CD4-positive, alpha-beta T cell treated with Interleukin-4 for 1 hour (primary cell): ENCODE measurements around the gene KIAA0586.
A peak's percentile ranks its signal among the peaks of the same experiment; 100 is the strongest.
"Not testable (repeated sequence)": the region's sequence is repeated elsewhere in the genome, so short reads cannot be mapped to it uniquely, and the experiment has no call there.

Source experiments
- DNase-seq, 2 donors: peaks; one replicate each; pipeline ENCODE4 v3.0.0-alpha.2; 2020 to 2022

KIAA0586 gene

DNA sequence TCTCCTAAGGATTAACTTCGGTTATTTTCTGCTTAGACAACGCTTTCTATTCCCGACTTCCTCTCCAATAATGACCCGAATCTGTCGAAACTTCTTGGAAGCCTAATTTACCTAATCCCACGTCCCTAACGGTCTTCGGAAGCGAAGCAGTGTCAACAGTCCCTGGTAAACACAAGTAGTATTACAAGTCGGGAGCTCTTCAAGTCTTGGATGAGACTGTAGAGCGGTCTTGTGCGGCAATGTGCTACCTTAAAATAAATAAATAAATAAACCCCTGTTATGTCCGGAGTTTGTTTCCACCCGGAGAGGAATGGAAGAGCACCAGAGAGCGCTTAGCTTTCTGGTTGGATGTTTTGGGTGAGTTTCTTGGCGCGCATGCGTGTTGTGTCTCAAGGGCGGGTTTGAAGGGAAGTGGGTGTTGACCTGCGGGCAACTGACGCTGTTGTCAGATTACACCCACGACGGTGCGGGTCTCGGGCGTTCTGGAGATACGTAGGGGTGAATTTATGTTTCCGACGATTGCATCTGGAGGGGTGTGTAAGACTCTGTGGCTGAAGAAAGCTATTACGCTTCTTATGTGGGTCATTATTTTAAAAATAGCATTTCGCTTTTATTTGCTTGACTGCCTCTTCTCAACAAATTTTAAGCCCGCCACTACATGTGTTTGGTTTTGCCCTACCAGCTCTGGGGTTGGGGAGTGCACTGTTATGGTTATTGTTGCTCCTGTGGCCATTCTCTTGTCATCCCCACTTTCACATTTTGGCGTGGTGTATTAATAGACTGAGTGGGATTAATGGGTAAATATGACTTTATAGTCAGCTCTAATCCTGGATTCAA lies at the start of gene KIAA0586, which contains the start of gene TIMM9:
KIAA0586 (plus strand) TSS at position 439 of the 837 bp plus-strand sequence. CDS start 546 bp downstream, outside the sequence.
TIMM9 (minus strand) TSS at position 251 of the 837 bp plus-strand sequence. CDS start 15,586 bp downstream, outside the sequence.
- peak; percentile 99 for DNase-seq

DNA sequence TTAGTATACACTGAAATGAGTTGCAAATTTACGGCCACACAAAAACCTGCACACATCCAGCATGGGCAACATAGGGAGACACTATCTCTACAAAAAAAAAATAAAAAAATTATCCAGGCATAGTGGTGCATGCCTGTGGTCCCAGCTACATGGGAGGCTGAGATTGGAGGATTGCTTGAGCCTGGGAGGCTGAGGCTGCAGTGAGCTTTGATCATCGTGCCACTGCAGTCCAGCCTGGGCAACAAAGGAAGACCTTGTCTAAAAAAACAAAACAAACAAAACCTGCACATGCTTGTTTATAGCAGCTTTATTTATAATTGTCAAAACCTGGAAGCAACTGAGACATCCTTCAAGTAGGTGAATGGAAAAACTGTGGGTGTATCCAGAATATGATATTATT lies 36.7 kb upstream of the KIAA0586 start:
- DNase-seq: no peak

DNA sequence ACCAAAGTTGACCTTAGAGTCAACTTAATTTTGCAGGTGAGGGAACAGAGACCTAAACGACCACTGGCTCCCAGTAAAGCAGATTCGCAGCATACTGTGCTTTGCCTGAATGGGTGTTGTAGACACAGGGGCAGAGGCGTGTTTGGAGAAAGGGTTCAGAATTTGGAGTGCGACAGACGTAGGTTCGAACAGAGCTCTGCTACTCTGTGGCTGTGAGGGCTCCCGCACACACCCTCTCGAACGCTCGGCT lies 32.0 kb upstream of the KIAA0586 start:
- DNase-seq: no peak

- DNase-seq: peak; percentile 79 to 82
These were observed 31.4 kb upstream of the KIAA0586 start, which contains the start of gene TOMM20L for GRCh38 chr14:58395812-58396788. TSS of gene TOMM20L (plus strand) at chr14:58395930. CDS start at chr14:58395958, 28 bp downstream.

GRCh38 chr14:58397156-58397555 lies 30.4 kb upstream of the KIAA0586 start:
- no peak for DNase-seq

DNA sequence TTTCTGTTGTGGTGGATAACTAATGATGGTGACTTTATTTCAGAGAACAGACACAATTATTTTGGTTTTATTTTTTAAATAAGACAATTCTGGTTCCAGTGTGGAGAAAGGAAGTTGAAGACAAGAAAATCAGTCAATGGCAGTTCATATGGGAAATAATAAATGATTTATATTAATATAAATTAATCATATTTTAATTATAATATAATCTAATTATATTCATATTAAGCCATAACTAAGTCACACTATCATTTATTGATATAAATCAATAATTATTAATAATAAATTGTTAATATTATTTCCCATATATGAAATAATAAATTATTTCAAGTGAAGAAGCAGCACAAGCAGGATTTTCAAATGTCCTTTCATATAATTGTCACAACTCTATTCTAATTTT lies 29.0 kb upstream of the KIAA0586 start:
- DNase-seq: no peak

- no peak for DNase-seq
These were observed 28.6 kb upstream of the KIAA0586 start for GRCh38 chr14:58398895-58399294.

DNA sequence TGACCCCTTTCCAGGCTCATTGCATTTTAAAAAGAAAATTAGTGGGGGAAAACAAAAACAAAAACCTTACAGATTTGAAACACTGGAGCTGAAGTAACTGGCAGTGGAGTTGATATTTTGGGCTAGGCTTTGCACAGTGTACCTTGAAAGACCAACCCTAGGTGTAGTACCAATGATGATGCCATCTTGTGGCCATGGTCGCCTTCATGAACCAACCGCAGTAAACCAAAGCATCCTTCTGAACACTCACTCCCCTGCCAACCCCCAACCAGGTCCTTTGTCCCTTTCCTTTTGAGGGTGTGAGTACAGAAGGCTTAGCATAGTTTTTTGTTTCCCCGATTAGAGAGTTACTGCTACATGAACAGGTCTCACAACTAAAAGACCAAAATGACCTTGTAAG lies 25.9 kb upstream of the KIAA0586 start:
- DNase-seq: no peak

DNA sequence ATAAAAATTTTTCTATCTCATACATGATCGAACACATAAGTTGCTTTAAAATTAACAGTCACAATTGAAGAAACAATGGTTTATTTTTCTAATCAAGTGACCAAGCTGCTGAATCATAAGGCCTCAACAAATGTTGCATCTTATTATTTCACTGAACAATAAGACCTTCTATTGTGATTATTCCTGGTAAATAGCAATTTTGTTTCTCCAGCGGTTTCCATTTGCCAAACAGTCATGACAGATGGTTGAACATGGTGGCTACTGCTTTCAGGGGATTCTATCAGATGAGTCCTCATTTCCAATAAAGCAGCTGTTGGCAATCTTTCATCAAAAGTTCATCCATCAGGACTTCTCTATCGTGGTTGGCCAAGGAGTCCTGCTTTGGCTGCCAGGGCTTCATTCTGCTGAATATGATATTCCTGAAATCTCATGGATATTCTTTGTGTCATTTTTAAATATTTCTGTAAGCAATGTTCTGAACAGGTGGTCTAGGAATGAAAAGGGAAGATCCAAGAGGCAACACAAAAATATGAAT lies 18.8 kb upstream of the KIAA0586 start:
- no peak for DNase-seq

GRCh38 chr14:58414845-58415244 lies 12.7 kb upstream of the KIAA0586 start:
- no peak for DNase-seq

DNA sequence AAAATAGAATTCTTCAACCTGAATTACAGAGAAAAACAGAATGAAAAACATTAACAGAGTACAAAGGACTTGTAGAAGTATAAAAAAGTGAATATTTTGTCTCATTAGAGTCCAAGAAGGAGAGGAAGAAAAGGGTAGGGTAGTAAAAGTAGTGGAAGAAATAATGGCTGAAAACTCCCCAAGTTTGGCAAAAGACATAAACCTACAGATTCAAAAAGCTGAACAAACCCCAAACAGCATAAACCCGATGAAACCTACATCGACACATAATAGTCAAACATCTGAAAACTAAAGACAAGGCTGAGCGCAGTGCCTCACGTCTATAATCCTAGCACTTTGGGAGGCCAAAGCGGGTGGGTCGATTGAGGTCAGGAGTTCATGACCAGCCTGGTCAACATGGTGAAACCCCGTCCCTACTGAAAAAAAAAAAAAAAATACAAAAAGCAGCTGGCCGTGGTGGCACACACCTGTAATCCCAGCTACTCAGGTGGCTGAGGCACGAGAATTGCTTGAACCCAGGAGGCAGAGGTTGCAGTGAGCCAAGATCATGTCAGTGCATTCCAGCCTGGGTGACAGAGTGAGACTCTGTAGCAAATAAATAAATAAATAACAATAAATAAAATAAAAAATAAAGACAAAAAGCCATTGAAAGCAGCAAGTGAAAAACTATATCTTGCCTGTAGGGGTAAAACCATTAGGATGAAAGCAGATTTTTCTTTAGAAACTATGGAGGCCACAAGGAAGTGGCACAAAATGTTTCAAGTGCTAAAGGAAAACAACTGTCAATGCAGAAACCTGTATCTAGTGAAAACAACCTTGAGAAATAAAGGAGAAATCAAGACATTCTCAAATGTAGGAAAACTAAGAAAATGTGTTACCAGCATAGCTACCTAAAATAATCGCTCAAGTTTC lies 11.6 kb upstream of the KIAA0586 start:
- DNase-seq: no peak

DNA sequence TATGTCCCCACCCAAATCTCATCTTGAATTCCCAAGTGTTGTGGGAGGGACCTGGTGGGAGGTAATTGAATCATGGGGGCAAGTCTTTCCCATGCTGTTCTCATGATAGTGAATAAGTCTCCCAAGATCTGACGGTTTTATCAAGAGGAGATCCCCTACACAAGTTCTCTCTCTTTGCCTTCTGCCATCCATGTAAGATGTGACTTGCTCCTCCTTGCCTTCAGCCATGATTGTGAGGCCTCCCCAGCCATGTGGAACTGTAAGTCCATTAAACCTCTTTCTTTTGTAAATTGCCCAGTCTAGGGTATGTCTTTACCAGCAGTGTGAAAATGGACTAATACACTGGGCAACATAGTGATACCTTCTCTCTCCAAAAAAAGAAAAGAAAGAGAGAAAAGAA lies 10.6 kb upstream of the KIAA0586 start:
- DNase-seq: not testable (repeated sequence)

- peak in 1 of 2 donors; percentile 52 for DNase-seq
These were observed 744 bp upstream of the KIAA0586 start for GRCh38 chr14:58426670-58427280.

DNA sequence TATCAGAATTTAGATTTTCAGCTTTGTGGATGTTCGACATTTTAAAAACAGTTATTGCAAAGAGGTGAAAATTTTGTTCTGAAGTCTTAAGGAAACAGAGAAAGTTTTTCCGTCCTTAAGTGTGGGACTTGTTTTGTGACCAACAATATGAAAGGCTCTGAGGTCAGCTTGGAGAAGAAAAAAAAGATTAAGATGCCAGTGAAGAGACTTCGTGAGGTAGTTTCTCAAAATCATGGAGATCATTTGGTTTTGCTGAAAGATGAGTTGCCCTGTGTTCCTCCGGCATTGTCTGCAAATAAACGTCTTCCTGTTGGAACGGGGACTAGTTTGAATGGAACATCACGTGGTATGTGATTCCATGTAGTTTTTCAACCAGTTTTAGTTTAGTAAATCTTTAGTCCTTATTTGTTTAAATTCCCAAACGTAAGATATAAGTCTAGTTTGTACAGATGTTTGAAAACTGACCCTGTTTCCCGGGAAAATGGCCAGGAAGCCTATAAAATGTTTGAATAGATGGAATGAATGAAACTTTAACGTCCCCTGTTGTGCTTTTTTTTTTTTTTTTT lies 682 bp downstream of the KIAA0586 start:
- peak in 1 of 2 donors; percentile 48 for DNase-seq

GRCh38 chr14:58430156-58430555 lies 2.6 kb downstream of the KIAA0586 start:
- DNase-seq: no peak

DNA sequence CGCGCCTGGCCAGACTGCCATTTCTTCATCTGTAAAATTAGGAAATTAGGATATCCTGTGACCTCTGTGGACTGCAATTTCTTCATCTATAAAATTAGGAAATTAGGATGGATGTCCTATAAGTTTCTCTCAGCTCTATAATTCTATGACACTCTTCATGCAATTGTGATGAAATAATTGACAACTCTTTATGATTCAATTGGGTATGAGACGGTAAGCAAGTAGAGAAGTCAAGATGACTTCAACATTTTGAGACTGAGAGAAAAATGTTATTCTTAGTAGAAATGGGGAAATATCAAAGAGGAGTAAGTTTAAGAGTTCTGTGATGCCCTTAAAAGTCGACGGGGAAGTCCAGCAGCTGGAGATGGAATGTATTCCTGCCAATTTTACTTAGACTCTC lies 12.0 kb downstream of the KIAA0586 start:
- no peak for DNase-seq

GRCh38 chr14:58444627-58445026 lies 17.1 kb downstream of the KIAA0586 start:
- no peak for DNase-seq

DNA sequence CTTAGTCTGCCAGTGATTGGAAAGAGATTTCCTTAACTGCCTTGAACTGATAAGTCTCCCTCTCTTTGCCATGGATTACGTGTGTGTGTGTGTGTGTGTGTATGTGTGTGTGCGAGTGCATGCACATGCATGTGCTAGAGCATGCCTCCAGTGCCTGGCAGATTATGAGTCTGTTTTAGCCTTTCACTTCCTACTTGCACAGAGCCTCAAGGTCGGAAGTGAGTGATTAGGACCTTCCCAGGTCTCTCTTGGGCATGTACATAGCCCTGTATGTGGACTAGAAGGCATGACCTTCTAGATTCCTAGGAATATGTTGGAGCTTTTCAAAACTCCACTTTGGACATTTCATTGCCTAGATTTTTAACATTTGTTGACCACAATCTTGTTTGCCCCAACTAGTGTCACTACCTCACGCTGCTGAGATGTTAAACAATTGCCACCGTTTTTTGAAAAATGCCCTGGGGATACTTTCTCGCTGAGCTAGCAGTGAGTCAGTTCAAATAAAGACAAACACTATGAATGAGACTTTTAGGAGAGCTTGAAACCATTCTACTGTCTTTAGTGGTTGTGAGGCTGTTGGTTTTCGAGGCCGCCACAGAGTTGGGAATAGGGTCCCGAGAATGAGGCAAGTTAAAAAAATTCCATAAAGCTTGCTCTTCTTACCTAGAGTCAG lies 28.2 kb downstream of the KIAA0586 start:
- no peak for DNase-seq

- no peak for DNase-seq
These were observed 33.3 kb downstream of the KIAA0586 start for GRCh38 chr14:58460772-58461171.

GRCh38 chr14:58463147-58463546 lies 35.6 kb downstream of the KIAA0586 start:
- DNase-seq: no peak

- DNase-seq: no peak
These were observed 37.1 kb downstream of the KIAA0586 start for GRCh38 chr14:58464652-58465051.
